Vagina (tissue), 2 donors: ENCODE measurements around the gene ERF. TPM values are rescaled to one million over a fixed set of nuclear protein-coding genes. Genes with fewer than 3 reads are reported as not detected.

Experiments used
- DNase-seq, 2 donors: peaks; one replicate each; pipeline ENCODE4 v3.0.0-alpha.2; 2017; ENCODE audit errors: extremely low spot score in 2 of 2
- H3K27ac ChIP-seq: fragments of 200-600 bp; sonication (generic); one replicate; pipeline ENCODE4 v1.5.1; 2019
- H3K27me3 ChIP-seq: fragments of 200-600 bp; sonication (generic); one replicate; pipeline ENCODE4 v1.5.1; 2019
- H3K36me3 ChIP-seq, 2 donors: fragments of 200-600 bp; sonication (generic); one replicate each; pipeline ENCODE4 v1.5.1; 2017 to 2019
- H3K4me1 ChIP-seq: fragments of 200-600 bp; sonication (generic); one replicate; pipeline ENCODE4 v1.5.1; 2019
- H3K4me3 ChIP-seq, 2 donors: fragments of 200-600 bp; sonication (generic); 1 replicate in 1 of 2; 2 replicates in 1 of 2; pipeline ENCODE4 v1.5.1; 2016 to 2019
- H3K9me3 ChIP-seq: fragments of 200-600 bp; sonication (generic); one replicate; pipeline ENCODE4 v1.5.1; 2019
- CTCF ChIP-seq, 3 experiments: fragments of 450-650 bp in 2 of 3; fragments of 200-600 bp in 1 of 3; sonication (generic) in 1 of 3; IDR thresholded peaks; one replicate each; pipeline ENCODE4 v1.5.1; 2017 to 2019; ENCODE audit warnings: antibody characterized with exemption in 3 of 3, mild to moderate bottlenecking in 2 of 3, moderate library complexity in 2 of 3
- POLR2A ChIP-seq, 2 donors: fragments of 450-650 bp; IDR thresholded peaks; one replicate each; pipeline ENCODE4 v1.6.1; 2017; ENCODE audit warnings: antibody characterized with exemption in 2 of 2, mild to moderate bottlenecking in 2 of 2, moderate library complexity in 2 of 2
- POLR2AphosphoS5 ChIP-seq, 2 donors: sonication (generic); formaldehyde crosslinking; IDR thresholded peaks; one replicate each; pipeline ENCODE4 v1.9.0; 2017; ENCODE audit warnings: antibody characterized with exemption in 2 of 2, mild to moderate bottlenecking in 2 of 2, low read depth in 1 of 2; ENCODE audit not compliant: insufficient read depth in 1 of 2
- intact Hi-C: fragments of 100-400 bp; cut with DNase I; formaldehyde crosslinking; loops from one replicate; pipeline ENCODE4 v1.15.1; 2023
- total RNA-seq: library from RNA; depleted of rRNA; stranded (reverse); fragments of >200 nt; gene quantifications from one replicate; pipeline ENCODE4 v1.2.3, GENCODE V29; 2016

ERF gene
- total RNA-seq, 1 donor from 2014 or later: 44.7 TPM

GRCh38 chr19:42208612-42209011 lies 46.3 kb downstream of the ERF start:
- Histone ChIP-seq H3K4me1 (peaks cover 36% of the 10 kb centered on the region), H3K27me3 (no peaks in the 10 kb centered on the region), H3K27ac (no peak overlapping the region), H3K36me3 (peaks cover 0 to 76% of the 10 kb centered on the region in 2 donors), H3K9me3 (no peaks in the 10 kb centered on the region), H3K4me3 (no peak overlapping the region)
- no peak for DNase-seq
- TF ChIP-seq POLR2A (IDR thresholded peaks at IDR 0.05): no peak
- TF ChIP-seq CTCF (IDR thresholded peaks at IDR 0.05): no peak
- TF ChIP-seq POLR2AphosphoS5 (IDR thresholded peaks at IDR 0.05; ENCODE audit: insufficient read depth in 1 of 2, low read depth in 1 of 2): no peak
- intact Hi-C loops: no loop called here

GRCh38 chr19:42207767-42208271 lies 47.1 kb downstream of the ERF start:
- no peak for DNase-seq
- TF ChIP-seq POLR2AphosphoS5 (IDR thresholded peaks at IDR 0.05; ENCODE audit: insufficient read depth in 1 of 2, low read depth in 1 of 2): no peak
- no peak for TF ChIP-seq CTCF (IDR thresholded peaks at IDR 0.05)
- no peak for TF ChIP-seq POLR2A (IDR thresholded peaks at IDR 0.05)
- Histone ChIP-seq H3K4me3 (no peak overlapping the region), H3K36me3 (peaks cover 0 to 79% of the 10 kb centered on the region in 2 donors), H3K9me3 (no peaks in the 10 kb centered on the region), H3K4me1 (peaks cover 28% of the 10 kb centered on the region), H3K27me3 (no peaks in the 10 kb centered on the region), H3K27ac (peak overlapping the region; percentile 44)
- intact Hi-C loops: no loop called here

GRCh38 chr19:42206871-42207755 lies 47.8 kb downstream of the ERF start:
- peaks cover 28% of the 10 kb centered on the region for H3K4me1 ChIP-seq
- no peaks in the 10 kb centered on the region for H3K9me3 ChIP-seq
- H3K4me3 ChIP-seq: no peak overlapping the region
- H3K36me3 ChIP-seq: peaks cover 0 to 80% of the 10 kb centered on the region in 2 donors
- no peak for TF ChIP-seq POLR2A (IDR thresholded peaks at IDR 0.05)
- TF ChIP-seq POLR2AphosphoS5 (IDR thresholded peaks at IDR 0.05; ENCODE audit: insufficient read depth in 1 of 2, low read depth in 1 of 2): peak in 1 of 2 donors; percentile 9
- intact Hi-C loops: no loop called here
- no peak for DNase-seq
- no peaks in the 10 kb centered on the region for H3K27me3 ChIP-seq
- peak overlapping the region; percentile 44 for H3K27ac ChIP-seq

- no peak for TF ChIP-seq POLR2AphosphoS5 (IDR thresholded peaks at IDR 0.05; ENCODE audit: insufficient read depth in 1 of 2, low read depth in 1 of 2)
- no peak for TF ChIP-seq CTCF (IDR thresholded peaks at IDR 0.05)
- TF ChIP-seq POLR2A (IDR thresholded peaks at IDR 0.05): no peak
Measured at GRCh38 chr19:42204664-42205063, 50.3 kb downstream of the ERF start.

GRCh38 chr19:42203700-42204099 lies 51.2 kb downstream of the ERF start:
- Histone ChIP-seq H3K36me3 (peaks cover 0 to 78% of the 10 kb centered on the region in 2 donors), H3K4me3 (no peak overlapping the region), H3K27ac (no peak overlapping the region), H3K4me1 (peaks cover 60% of the 10 kb centered on the region), H3K27me3 (no peaks in the 10 kb centered on the region), H3K9me3 (no peaks in the 10 kb centered on the region)
- DNase-seq: no peak
- TF ChIP-seq POLR2AphosphoS5 (IDR thresholded peaks at IDR 0.05; ENCODE audit: insufficient read depth in 1 of 2, low read depth in 1 of 2): no peak
- no peak for TF ChIP-seq CTCF (IDR thresholded peaks at IDR 0.05)
- no peak for TF ChIP-seq POLR2A (IDR thresholded peaks at IDR 0.05)
- intact Hi-C loops: no loop called here

More at GRCh38 chr19:42204664-42205063, 50.3 kb downstream of the ERF start:
- Histone ChIP-seq H3K9me3 (no peaks in the 10 kb centered on the region), H3K4me3 (no peak overlapping the region), H3K27ac (no peak overlapping the region), H3K36me3 (peaks cover 0 to 79% of the 10 kb centered on the region in 2 donors), H3K27me3 (no peaks in the 10 kb centered on the region), H3K4me1 (peaks cover 52% of the 10 kb centered on the region)
- intact Hi-C loops: no loop called here
- DNase-seq: no peak
